ENCODE measurements around the gene PTPRZ1.
A peak's percentile ranks its signal among the peaks of the same experiment; 100 is the strongest.

Gene PTPRZ1

DNA sequence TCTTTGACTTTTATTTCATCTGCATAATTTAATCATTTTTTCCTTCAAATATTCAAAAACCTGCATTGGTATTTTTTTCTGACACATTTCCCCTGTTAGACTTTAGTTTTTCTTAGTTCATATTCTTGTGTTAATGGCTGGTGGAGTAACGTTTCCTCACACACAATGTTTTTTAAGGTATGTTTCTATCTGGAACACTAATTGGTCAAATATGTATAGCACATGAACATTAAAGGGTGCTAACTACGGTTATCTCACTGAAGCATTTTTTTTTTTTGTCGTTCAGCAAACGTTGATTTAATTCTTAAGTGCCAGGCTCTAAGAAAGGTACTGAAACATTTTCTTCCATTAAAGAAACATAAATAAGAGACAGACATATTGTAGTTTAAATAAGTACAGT is 87.7 kb downstream of the PTPRZ1 start:
- no peak for DNase-seq

DNA sequence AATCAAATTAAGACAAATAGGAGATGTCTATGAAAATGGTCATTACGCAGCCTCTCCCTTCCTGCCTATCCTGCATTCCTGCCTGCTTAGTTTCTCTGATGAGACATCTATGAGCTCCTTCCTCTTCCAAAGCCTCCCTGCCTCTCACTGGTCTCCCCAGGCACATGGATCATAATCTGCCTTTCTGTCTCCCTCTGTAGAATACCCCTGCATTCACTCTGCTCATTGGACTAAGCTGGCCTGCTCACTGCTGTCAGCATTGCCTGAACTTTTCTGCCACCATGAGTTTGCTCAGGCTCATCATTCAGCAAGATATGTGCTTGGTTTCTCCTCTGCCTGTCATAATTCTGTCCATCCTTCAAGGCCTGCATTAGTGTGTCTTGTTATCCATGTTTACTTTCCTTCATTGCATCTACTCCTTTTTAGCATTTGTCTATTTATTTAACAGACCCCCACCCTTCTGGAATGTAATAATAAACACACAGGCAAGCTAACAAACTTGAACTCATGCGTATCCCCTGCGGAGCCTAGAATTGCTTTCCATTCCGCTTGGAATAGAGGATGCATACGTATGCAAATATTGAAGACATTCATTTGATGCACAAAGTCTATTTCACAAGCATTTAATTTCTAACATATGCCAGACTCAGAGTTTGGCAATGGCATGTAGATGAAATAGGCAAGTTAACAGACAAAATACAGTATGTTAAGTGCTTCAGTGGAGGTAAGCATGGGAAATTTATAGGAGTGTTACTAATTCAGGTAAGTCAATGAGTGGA is 88.3 kb downstream of the PTPRZ1 start:
- no peak for DNase-seq

DNA sequence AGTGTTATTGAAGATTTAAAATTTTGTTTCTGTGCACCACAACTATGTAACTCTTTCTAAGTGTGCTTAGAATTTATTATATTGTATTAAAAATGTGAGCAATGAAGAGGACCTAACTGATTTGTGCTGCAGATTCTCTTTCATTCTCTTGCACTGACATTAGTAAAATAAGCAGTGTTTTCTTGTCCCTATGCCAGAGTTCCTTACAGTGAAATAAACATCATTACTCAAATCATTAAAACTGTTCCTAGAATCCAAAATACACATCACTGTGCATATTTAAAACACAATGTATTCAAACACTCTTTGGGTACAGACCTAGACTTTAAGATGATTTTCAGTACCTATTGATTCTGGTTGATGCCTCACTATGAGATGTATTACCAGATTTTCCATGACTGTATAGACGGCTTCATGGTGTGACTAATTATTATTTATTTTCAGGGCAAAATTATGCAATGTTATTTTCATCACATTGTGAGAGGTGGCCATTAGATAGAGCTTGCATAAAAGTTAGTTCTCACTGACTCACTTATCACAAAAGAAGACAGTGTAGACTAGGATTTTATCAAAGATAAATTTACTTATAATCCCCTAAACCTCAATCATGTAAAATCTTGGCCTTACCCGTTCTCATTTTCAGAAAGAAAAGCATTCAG is 93.4 kb downstream of the PTPRZ1 start:
- DNase-seq, result no peak

DNA sequence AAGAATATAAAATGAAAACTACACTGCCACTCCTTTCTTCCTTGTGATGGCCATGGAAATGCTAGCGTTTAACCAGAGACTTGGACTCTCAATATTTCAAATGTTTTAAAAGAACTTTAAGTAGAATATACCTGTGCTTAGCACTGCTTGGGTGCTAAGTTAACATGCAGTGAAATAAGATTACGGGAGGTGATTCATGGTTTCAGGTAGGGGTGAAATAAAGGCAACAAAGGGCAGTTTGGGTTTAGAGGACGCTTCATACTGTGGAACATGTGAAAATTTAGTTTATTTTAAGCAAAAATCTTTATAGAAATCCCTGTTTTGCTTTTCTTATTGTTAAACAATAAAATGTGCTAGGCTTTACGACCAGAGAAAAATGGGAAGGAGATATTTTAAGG is 94.0 kb downstream of the PTPRZ1 start:
- DNase-seq, result no peak

DNA sequence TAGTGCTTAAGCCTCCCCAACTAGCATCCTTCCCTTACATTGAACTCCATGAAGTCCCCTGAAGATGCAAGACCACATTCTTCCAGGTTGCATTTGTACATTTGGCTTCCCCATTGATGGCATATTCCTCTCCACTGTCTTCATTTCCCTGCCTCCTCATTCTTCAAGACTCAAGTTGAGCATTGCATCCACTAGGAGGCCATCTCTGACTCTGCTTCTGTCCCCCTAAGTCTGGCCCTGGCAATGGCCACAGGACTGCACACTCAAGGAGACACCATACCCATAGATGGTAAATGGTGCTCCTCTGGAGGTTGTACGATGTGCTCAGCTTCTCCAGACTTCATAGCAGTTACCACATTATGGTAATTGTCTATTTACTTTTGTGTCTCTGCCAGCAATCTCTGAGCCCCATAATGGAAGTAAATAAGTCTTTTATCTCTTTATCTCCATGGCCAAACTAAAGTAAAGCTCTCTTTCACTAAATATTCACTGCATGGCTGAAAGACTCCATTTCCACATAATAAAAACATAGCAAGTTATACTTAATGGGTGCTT is 112.6 kb downstream of the PTPRZ1 start:
- DNase-seq, result no peak

DNA sequence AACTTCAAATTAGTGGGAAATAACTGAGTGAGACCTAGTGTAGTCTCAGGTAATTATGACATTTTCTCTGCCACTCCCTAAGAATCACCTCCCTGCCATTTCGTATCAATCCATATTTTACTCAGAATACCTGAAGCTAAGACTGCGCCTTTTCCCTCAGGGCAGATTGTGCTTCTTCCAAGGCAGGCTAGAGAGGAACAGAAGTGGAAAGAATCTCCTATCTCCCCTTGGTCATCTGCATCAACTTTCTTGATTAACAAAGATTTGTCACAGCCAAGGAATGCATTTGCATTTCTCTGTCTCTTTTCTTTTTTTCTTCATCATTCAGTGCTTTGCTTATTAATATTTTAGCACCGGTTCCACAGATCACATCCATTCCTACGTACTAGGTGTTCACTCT is 119.1 kb downstream of the PTPRZ1 start:
- DNase-seq, result no peak

DNA sequence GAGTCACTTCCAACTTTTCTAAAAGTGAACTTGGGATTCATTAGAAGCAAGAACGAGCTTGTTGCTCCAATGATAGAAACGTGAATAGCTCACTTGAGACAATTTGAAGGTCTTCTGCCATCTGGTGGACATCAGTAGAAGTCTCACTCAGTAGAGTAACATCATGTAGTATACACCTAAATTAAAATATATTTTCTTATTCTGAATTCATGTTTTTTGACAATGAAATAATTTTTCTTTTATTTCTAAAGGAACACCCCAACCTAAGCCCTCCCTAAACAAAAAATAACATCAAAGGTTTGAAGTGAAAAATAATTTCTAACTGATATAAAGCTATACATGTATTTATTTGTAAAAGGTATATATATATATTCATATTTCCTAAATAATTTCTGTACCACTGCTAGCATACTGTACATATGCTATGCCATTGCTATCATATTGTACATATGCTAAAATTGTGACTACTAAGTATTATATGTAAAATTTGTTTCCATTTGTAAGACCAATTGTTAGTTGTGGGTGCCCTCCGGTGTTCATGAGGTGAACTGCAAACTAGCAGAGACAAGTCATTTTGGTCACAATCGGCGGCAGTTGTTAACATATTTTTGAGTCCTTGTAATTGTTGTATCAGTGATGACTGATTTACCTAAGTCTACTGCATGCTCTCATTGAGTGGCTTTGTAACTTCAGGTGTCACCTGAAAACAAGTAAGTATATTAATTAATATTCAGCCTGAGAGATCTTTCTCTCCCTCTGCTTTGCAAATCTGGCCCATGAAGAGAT is 121.9 kb downstream of the PTPRZ1 start:
- DNase-seq, result peak; percentile 45

DNA sequence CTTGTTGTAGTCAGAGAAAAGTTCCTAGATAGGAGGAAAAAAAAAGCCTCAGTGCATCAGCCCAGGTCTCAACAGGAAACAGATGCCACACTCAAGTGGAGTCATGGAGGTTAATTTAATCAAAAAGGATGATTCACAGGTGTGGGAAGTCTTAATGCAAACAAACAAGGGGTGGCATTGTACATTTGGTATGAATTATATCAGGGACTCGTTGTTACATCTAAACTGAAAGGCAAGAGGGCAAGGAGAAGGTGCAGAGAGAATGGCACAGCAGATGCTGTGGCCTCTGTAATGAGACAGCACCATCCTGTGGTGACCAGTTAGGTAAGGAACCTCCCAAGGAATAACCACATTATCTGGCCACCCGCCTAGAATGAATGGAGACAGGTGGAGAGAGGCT is 133.7 kb downstream of the PTPRZ1 start:
- DNase-seq, result no peak

DNA sequence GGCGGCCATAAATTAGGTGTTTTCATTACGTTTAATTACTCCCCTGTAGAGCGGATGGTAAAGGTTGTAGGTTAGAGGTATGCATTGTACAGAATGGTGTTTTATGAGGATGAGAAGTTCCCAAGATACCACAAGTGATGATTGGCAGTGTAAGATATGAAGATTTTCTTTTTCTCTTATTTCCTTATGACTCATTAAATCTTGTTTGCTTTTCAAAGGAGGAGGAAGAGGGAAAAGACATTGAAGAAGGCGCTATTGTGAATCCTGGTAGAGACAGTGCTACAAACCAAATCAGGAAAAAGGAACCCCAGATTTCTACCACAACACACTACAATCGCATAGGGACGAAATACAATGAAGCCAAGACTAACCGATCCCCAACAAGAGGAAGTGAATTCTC is 137.2 kb downstream of the PTPRZ1 start:
- DNase-seq, result no peak

DNA sequence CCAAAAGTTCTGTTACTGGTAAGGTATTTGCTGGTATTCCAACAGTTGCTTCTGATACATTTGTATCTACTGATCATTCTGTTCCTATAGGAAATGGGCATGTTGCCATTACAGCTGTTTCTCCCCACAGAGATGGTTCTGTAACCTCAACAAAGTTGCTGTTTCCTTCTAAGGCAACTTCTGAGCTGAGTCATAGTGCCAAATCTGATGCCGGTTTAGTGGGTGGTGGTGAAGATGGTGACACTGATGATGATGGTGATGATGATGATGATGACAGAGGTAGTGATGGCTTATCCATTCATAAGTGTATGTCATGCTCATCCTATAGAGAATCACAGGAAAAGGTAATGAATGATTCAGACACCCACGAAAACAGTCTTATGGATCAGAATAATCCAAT is 140.1 kb downstream of the PTPRZ1 start:
- no peak for DNase-seq

DNA sequence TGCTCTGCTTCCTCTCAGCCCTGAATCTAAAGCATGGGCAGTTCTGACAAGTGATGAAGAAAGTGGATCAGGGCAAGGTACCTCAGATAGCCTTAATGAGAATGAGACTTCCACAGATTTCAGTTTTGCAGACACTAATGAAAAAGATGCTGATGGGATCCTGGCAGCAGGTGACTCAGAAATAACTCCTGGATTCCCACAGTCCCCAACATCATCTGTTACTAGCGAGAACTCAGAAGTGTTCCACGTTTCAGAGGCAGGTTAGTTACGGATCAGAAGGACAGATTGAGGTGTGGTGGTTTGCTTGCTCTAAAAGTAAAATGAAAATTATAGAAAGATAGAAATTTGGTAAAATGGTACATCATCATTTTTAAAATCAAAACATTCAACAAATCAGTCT is 140.7 kb downstream of the PTPRZ1 start:
- DNase-seq, result no peak

DNA sequence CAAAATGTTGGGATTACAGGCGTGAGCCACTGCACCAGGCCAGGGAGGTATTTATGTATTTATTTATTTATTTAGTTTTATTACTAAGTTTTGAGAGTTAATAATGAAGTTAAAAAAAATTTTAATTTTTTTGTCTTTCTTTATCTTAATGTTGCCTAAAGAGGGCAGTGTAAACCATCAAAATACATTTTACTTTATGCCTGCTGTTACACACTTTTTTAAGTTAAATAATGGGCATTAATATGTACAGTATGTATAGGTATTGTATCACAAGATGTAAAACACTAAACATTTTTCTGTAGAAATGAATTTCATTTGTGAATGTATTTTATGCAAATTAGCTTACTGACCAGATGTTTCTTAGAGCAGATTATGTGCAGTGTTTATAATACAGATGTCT is 141.7 kb downstream of the PTPRZ1 start:
- no peak for DNase-seq

DNA sequence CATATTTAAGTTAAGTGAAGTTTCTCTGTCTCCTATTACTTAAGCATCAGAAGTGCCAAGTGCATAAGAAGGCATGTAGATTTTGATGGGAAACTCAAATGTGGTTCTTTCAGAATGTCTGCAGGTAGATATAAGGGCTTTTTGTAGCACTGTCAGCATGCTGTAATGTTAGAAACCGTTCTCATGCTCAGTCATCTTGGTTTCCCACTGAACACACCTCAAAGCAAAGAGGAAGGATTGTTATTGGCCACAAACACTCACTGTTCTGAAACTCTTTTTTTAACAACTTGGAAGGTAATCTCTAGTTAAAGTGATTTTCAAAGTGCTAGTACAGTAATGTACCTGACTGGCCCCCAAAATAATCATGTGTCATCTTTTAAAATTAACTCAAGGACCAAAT is 145.1 kb downstream of the PTPRZ1 start:
- DNase-seq, result no peak

DNA sequence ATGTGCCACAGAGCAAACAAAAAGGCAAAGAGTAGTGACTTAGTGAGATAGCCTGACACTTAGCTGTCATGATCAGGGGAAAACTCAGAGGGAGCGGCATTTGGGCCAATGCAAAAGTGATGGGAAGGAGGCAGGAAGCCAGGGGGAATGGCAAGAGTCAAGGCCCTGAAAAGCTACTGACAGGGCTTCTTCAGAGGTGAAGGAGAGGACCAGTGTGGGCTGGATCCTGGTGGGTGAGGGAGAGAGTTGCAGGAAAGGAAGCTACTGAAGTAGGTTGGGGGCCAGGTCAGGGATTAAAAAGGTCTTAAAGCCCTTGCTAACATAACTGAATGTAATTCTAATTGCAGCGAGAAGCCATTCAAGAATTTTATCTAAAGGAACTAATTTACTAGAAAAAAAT is 154.1 kb downstream of the PTPRZ1 start:
- no peak for DNase-seq

DNA sequence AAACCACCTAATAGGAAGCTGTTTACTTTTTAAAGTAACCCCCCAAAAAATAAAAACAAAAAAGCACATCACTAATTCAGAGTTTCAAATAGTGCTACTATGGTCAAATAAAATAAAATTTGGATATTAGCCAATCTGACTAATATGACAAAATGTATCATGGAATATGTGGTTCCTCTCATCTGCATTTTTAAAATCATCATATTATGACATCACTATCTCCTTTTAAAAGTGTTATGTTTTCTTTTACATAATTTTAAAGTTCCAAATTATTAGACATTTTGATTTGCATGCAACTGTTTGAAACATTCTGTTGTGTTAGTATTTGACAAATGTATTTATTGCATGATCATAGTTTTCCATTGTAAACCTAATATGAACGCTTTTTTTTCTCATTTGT is 160.7 kb downstream of the PTPRZ1 start:
- DNase-seq, result no peak

DNA sequence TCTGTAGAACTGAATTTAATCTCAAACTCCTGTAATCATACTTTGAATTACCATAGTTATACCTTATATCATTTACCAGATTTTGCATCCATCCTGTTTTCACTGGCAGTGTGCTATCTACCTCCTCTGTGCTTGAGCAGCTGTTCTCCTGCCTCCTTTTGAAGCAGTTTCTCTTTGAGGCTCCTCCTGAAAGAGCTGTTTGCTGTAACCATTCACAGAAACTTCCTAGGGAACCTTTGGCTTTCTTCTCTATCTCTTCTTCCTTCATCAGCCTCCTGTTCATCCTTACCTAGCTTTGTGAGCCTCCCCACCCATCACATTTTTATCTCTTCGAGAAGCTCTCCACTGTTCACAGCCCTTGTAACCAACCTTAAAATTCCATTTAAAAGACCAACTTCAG is 162.9 kb downstream of the PTPRZ1 start:
- DNase-seq, result no peak

DNA sequence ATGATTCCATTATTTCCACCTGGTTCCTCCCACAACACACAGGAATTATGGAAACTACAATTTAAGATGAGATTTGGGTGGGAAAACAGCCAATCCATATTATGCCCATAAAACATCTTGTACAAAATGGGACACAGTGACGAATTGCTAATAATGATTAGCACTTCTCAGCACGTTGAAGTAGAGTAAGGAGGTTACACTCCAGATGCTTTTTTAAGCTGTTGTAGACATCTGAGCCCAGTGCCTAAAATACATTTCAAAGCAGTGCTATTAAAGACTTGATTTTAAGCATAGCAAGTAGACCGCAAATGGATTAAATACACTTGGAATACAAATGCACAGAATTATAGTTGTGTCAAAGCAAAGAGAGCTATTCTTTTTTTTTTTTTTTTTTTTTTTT is 165.2 kb downstream of the PTPRZ1 start:
- DNase-seq, result no peak

DNA sequence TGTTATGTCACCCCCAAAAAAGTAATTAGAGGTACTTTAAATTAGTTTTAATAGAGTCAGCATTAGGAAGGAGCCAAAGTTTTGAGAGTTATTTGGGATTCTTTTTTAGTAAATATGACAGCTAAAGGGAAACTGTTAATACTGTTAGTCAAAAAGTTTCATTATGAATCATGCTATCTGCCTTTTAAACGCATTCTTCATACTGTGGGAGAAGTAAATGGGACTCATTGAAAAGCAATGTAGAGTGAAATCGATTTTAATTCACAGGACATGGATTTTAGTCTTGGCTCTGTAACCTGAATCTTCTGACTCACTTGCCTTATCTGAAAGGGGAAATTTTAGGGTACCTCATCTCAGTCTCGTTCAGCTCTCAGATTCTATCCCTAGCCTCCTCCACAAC is 165.9 kb downstream of the PTPRZ1 start:
- no peak for DNase-seq

DNA sequence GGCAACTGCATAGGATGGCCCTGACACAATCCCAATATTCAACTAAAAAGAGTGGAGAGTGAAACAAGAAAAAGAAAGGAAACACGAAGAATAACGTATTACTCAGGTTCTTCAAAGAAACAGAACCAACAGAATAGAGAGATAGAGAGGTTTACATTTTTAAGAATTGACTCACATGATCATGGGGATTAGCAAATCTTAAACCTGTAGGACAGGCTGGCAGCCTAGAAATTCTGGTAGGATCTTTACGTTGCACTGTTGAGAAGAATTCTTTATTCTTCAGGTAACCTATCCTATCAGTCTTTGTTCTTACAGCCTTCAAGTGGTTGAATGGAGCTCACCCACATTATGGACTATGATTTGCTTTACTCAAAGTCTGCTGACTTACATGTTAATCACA is 167.2 kb downstream of the PTPRZ1 start:
- DNase-seq, result no peak

DNA sequence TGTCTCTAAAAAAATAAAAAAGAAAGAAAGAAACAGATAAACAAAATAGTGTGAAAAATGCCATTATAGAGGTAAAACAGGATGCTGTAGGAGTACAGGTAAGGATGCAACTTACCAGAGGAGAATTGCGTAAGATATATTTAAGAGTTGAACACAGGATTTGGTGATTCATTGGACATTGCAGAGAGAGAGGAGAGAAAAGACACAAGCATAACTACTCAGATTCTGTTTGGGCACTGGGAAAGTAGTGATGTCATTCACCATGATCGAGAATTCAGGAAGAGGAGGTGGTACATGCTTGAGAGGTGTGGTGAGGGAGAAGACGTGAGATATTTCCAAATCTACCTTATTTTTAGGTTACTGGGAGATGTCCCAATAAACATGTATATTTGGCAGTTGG is 173.4 kb downstream of the PTPRZ1 start:
- no peak for DNase-seq

DNA sequence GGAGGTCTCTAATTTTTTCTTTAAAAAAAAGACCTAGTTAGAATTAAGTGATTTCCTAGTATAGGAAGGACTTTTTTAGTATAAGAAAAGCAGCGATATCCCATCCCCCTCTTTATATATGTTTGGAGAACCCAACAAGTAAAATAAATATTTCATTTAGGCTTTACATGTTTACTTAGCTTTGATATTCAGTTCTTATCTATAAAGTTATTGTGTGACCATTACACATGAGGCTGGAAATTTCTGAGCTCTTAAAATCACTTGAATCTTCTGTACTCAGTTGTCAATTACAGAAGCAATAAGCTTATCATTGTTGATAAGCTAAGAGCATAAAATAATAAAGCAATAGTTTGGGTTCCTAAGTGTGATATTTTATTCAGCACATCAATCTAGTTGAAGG is 181.4 kb downstream of the PTPRZ1 start:
- no peak for DNase-seq

DNA sequence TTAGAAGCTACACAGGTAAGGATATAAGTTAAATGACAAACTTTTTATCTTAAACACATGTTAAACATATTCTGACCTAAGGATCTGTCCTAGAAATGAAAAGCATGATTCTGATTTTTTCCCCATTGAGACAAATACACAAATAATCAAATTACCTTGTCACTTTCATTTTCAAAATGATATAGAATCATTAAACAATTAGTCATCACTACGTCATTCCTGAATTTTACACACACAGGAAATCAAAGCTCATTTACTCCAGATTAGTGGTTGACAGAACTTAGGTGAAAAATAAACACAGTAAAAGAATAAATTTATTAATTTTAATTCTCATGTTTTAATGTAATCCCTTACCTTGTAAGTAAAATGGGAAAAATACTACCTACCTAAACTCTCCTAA is 182.1 kb downstream of the PTPRZ1 start:
- no peak for DNase-seq

DNA sequence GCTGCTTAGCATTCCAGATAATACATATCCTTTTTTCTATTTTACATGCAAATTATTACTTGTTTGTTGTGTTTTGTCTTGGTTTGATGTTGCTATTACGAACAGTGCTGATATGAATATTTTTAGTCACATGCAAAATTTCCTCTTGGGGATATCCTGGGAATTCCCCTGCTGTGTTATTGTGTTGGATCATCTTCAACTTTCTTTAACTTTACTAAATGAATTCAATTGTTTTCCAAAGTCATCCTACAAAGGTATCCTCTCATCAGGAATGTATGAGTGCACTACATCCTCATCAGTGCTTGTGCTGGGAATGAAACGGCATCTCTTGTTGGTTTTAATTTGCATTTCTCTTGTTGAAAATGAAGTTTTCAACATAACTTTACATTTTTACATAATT is 184.0 kb downstream of the PTPRZ1 start:
- no peak for DNase-seq

DNA sequence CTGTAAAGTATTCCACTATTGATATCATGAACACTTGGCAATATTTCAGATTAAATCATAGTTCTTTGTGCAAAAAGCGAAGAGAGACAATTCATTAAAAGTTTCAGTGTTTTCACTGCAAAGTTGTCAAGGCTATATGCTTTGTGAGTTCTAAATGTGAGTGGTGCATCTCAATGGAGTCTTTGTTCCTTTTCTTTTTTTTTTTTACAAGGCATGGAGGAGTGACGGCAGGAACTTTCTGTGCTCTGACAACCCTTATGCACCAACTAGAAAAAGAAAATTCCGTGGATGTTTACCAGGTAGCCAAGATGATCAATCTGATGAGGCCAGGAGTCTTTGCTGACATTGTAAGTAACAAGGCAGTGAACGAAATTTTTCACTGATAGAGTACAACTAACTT is 186.6 kb downstream of the PTPRZ1 start:
- no peak for DNase-seq
